Germinal center (tissue), 1 donor: ENCODE results near the gene MYADML2.
A peak's percentile ranks its signal among the peaks of the same experiment; 100 is the strongest.

ENCODE experiments used
- DNase-seq: peaks from one replicate; pipeline ENCODE4 v3.0.0; 2012; ENCODE audit warnings: mixed read lengths, low spot score

MYADML2 gene

GRCh38 chr17:81939218-81939617 lies 7.8 kb downstream of the MYADML2 start:
- DNase-seq = no peak

DNA sequence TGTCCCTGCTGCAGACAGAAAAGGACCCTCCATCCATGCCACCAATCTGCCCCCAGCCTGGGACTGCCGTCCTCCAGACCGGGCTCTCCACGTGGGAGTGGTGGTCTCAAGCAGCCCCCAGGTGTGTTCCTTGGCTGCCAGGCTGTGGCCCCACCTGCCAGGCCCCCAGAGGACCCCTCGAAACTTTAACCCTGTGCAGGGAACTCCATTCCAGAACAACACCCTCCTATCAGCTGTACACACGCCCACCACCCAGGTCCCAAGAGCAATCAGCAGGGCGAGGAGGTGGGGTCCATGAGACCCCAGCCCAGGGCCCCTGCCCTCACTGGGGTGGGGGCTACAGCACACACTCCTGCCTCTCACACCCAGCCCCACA lies 11.3 kb downstream of the MYADML2 start:
- DNase-seq = no peak

DNA sequence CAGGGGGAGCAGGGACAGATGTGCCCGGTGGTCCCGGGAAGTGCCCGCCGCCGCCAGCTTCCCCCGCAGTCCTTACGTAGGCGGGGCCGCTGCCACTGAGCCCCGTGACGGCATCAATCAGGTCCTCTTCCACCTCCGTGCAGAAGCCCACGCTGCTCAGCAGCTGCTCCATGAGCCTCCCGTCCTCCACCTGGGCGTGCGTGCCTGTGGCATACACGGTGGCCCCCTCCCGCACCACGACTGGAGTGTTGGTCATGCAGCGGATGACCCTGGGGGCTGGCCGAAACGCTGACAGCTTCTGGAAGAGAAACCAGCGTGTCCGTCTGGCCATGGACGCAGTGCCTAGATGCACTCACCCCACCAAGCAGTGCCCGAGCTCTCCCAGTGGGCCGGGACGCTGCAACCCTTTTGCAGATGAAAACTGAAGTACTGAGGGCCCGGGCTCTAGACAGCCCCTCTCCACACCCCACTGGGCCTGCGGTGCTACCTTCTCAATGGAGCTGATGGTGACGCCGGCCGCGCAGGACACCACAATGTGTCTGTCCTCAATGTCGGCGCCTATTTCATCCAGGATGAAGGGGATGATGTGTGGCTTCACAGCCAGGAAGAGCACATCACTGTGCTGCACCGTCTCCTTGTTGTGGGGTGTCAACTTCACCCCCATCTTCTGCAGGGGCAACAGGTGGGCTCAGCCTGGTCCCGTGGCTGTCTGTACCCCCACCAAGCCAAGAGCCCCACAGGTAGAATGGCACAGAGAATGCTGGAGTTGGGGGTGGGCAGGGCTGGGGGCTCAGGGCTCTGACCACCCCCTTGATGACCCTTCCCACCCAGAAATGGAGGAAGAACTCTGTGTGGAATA lies 12.0 kb downstream of the MYADML2 start:
- no peak for DNase-seq

DNA sequence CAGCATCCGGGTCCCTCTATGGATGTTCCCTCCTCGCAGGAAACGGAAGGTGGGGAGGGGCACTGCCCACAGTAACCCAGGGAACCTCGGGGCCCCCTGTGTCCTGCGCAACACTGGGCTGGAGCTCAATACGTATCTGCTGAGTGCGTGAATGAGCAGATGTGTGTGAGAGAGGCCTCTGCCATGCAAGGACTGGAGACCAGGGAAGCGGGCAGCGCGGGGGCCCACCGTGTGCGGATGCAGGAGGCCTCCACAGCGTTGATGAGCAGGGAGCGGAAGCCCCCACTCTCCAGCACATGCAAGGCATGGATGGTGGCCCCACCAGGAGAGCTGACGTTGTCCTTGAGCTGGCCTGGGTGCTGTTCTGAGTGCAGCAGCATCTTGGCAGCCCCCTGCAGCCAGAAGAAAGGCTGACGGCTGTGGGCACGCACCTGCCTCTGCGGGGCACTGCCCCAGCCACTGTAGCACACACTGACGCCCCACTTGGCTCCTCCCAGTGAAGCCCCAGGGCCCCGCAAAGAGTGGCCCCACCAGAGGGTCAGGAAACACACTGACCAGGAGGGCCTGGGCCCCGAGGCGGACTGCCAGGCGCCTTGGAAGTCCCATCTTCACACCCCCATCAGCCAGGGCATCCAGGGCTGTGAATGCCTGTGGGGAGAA lies 12.8 kb downstream of the MYADML2 start:
- no peak for DNase-seq

- no peak for DNase-seq
Observed at GRCh38 chr17:81933178-81933699, 13.8 kb downstream of the MYADML2 start.

DNA sequence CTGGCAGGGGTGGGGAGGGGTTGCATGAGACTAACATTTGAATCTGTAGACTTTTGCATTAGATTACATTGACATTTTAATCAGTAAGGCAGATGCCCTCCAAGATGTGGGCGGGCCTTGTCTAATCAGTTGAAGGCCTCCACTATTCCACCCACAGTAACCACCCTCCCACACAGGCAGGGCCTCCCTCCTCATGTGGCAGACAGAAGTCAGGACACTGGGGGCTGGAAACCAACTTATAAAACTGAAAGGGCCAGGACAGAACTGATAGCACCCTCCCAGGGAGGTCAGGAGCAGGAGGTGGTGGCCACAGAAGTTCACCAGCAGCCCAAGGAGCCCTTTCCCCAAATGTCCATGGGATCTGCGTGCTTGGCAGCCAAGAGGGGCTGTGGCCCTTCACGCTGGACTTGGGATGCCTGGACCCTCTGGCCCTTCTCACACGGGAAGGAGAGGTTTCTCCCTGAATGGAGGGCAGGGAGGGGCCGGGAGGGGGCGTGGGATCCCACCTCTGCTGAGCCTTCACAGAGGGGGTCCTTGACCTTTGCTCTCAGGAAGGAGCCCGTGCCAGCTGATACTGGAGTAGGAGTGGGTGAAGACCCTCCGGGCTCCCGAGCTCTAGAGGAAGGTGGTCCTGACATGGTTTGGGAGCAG lies 14.6 kb downstream of the MYADML2 start:
- DNase-seq = no peak

DNA sequence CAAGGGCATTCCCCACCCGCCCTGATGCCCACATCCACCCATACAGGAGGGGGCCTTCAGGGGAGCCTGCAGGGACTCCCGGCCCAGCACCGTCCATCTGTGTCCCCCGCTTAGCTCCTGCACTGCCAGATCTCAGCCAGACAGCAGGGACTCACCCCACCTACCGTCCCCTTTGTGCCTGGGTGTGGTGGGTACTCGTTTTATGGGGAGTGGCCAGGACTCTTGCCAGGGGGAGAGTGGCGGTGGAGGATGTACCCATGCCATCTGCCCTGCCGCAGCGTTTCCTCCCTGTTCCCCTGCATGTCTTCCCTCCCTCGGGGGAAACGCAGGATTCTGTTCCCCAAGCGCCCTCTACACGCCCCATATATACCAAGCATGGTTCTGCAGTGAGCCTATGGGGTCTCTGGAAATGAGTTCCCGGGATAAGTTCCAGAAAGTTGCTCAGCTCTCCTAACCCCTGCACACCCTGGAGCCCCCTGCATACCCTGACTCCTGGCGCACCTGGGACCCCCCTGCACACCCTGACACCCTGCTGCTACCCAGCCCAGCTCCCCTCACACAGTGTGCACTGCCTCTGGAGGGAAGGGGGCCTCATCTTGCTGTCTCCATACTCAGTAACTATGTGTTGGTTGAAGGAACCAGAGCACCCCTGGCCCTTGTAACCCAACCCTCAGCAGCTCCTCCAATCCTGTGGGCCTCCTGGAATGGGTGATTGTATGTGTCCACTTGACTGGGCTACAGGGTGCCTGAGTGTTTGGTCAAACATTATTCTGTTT lies 15.3 kb downstream of the MYADML2 start:
- DNase-seq = no peak

GRCh38 chr17:81931189-81931556 lies 15.9 kb downstream of the MYADML2 start:
- DNase-seq = no peak

GRCh38 chr17:81930142-81931125 lies 16.6 kb downstream of the MYADML2 start:
- DNase-seq = no peak

DNA sequence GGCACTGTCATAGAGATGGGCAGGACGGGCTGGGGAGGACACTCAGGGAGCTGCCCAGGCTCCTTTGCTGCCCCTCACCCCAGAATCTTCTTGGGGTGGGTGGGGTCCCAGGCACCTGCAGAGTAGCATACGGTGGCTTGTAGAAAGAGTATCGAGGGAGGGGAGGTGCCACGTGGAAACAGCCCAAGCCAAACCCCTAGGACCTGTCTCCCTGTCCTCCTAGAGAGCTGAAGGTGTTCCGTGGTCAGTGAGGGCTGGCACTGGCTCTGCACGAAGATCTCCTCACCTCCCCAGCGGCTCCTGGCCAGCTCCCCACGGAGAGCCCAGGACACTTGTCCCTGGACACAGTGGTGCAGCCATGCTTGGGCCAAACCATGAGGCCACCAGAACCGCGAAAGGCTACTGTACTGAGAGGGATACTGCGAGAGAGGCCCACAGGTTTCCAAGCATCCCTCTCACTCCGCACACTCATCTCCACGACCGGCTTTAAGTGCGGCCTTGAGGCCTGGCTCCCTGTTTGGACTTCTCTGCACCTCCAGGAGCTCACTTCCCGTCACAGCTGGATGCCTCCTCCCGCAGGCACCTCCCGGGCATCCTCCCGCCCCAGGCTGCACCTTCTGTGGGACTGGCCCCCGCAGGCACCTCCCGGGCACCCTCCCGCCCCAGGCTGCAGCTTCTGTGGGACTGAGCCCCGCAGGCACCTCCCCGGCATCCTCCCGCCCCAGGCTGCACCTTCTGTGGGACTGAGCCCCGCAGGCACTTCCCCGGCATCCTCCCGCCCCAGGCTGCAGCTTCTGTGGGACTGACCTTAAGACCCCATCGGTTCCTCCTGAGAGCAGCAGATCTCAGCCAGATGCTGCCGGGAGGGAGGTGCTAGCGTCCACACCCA lies 17.5 kb downstream of the MYADML2 start:
- DNase-seq = no peak

GRCh38 chr17:81928544-81929252 lies 18.3 kb downstream of the MYADML2 start:
- DNase-seq = no peak

GRCh38 chr17:81927653-81928543 lies 19.1 kb downstream of the MYADML2 start, which contains the start of gene MAFG:
TSS of gene MAFG (minus strand) at chr17:81927735. CDS start at chr17:81923185, 4,550 bp downstream.
- peak; percentile 96 for DNase-seq

- DNase-seq = peak; percentile 42
Observed at GRCh38 chr17:81927152-81927652, 19.8 kb downstream of the MYADML2 start.

DNA sequence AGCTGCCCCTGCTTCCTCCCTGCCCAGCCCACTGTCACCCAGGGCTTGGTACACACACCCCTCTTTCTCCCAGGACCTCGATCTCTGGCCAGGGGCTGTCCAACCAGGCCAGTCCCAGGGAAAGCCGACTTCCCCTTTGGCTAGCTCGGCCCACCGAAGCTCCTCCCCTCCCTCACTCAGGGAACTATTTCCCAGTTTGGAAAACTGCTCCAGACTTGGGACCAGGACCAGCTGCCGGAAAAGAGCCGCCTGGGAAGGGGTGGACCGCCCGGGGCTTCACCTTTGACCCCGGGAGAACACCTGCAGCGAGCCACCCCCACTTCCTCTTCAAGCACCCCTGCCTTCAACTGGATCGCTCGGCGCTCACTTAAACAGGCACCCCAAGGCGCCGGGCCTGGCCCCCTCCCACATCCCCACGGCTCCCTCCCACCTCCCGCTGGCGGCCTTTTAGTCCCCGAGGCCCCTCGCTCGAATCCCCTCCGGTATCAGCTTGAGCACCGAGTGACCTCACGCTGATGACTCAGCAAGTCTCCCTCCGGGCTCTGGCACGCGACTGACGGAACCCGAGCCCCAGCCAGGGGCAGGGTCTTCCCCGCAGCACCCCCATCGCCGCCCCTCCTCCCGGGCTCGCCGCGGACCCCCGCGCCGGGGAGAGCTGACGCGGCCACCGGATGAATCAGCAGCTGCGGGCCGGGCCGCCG lies 20.4 kb downstream of the MYADML2 start:
- DNase-seq = peak; percentile 79

DNA sequence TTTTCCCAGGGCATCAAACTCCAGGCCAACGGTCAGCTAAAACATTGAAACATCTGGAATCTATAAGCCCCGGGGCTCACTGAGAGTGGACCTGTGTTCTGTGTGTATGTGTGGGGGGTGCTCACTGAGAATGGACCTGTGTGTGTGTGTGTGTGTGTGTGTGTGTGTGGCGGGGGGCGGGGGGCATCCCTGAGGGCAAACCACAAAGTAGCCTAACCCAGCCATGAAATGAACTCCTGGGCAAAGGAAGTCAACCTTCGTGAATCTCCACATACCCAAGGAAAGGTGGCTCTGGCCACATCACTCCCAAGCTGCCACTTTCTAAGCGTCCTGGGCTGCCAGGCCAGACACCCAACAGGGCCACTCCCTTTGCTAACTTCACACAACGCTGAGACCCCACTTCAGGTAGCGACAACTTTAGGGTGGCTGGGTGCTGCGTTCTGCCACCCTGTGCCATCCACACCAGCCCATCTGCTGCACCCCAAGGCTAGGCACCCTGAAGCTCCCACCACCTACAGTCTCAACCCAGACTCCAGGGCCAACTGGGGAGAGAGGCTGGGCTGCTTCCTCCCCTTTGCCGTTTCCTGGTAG lies 21.1 kb downstream of the MYADML2 start:
- DNase-seq = no peak
